Measurements from ENCODE around the gene LHFPL6.

DNA sequence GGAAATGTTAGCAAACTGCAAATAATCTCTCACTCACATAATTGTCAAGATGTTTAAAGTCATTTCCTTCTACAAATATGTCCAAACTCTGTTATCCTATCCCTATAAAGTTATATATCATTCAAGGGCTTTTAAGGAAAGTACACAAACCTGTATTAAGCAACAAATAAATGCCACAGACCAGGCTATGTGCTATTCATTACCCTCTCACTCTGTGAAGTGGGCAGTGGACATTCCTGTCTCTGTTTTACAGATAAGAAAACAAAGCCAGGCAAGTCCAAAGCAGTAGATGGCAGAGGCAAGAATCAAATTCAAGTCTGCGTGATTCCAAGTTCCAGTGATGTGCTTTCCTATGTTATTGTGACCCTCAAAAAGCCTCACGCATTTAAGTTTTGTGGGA lies 140.6 kb downstream of the LHFPL6 start:
- TF ChIP-seq, protein P1, sequence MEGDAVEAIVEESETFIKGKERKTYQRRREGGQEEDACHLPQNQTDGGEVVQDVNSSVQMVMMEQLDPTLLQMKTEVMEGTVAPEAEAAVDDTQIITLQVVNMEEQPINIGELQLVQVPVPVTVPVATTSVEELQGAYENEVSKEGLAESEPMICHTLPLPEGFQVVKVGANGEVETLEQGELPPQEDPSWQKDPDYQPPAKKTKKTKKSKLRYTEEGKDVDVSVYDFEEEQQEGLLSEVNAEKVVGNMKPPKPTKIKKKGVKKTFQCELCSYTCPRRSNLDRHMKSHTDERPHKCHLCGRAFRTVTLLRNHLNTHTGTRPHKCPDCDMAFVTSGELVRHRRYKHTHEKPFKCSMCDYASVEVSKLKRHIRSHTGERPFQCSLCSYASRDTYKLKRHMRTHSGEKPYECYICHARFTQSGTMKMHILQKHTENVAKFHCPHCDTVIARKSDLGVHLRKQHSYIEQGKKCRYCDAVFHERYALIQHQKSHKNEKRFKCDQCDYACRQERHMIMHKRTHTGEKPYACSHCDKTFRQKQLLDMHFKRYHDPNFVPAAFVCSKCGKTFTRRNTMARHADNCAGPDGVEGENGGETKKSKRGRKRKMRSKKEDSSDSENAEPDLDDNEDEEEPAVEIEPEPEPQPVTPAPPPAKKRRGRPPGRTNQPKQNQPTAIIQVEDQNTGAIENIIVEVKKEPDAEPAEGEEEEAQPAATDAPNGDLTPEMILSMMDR (IDR thresholded peaks at IDR 0.05): no peak
- TF ChIP-seq POLR2A (IDR thresholded peaks at IDR 0.05): no peak

Measured in Peyer's patch (tissue), 4 donors.